Activated CD8-positive, alpha-beta T cell treated with anti-CD3 and anti-CD28 coated beads for 36 hours (primary cell): ENCODE data around the gene PIAS2. TPM values are rescaled to one million over a fixed set of nuclear protein-coding genes. Genes with fewer than 3 reads are reported as not detected.

Experiments used
- ATAC-seq: fragments of 200-7000 bp; cut with Tn5 transposase; one replicate; pipeline ENCODE4 v1.10.0; 2021; ENCODE audit warnings: mild to moderate bottlenecking, moderate library complexity
- CTCF ChIA-PET: fragments of 350-600 bp; sonication (Branson Sonifier 250); formaldehyde crosslinking; loops from one replicate; lab custom pipeline; 2021; ENCODE audit warnings: antibody characterized with exemption; lab: Charles Lee
- POLR2A ChIA-PET: fragments of 350-600 bp; sonication (Branson Sonifier 250); formaldehyde crosslinking; loops from one replicate; lab custom pipeline; 2021; ENCODE audit warnings: antibody characterized with exemption; lab: Charles Lee
- DNase-seq: peaks from one replicate; pipeline ENCODE4 v3.0.0-alpha.2; 2020
- H3K27ac Mint-ChIP-seq: one replicate; pipeline ENCODE4 v1.8.0; 2021; ENCODE audit warnings: mild to moderate bottlenecking, mixed read lengths
- H3K27me3 Mint-ChIP-seq: one replicate; pipeline ENCODE4 v1.8.0; 2021; ENCODE audit warnings: mixed read lengths
- H3K36me3 Mint-ChIP-seq: one replicate; pipeline ENCODE4 v1.8.0; 2021; ENCODE audit warnings: low read depth, mixed read lengths
- H3K4me1 Mint-ChIP-seq: one replicate; pipeline ENCODE4 v1.8.0; 2021; ENCODE audit warnings: low read depth, mixed read lengths
- H3K4me3 Mint-ChIP-seq: one replicate; pipeline ENCODE4 v1.8.0; 2021; ENCODE audit warnings: mild to moderate bottlenecking, moderate library complexity, mixed read lengths
- H3K9me3 Mint-ChIP-seq: one replicate; pipeline ENCODE4 v1.8.0; 2021; ENCODE audit warnings: mixed read lengths
- CTCF ChIP-seq: fragments of 200-600 bp; IDR thresholded peaks from one replicate; pipeline ENCODE4 v1.8.0; 2022; ENCODE audit warnings: antibody characterized with exemption, mild to moderate bottlenecking
- intact Hi-C: fragments of 100-400 bp; cut with micrococcal nuclease; formaldehyde crosslinking; loops from one replicate; pipeline ENCODE4 v1.10.0; 2022
- total RNA-seq, 2 experiments: library from RNA; stranded (reverse); gene quantifications; one replicate each; pipeline ENCODE4 v1.2.3, GENCODE V29; 2021

Gene PIAS2
- total RNA-seq, 2 experiments from 2014 or later = 26.9 to 29.8 TPM

GRCh38 chr18:46793565-46793964 lies 123.7 kb downstream of the PIAS2 start:
- ChIA-PET CTCF (no interaction called here), POLR2A (no interaction called here)
- DNase-seq (no peak), ATAC-seq (no peak)
- Mint-ChIP-seq H3K4me3 (no peak overlapping the region), H3K9me3 (peaks cover 5% of the 10 kb centered on the region), H3K36me3 (no peaks in the 10 kb centered on the region), H3K4me1 (no peaks in the 10 kb centered on the region), H3K27me3 (no peaks in the 10 kb centered on the region), H3K27ac (no peak overlapping the region)
- TF ChIP-seq CTCF = peak; percentile 11
- intact Hi-C loops = no loop called here

GRCh38 chr18:46789088-46789487 lies 128.2 kb downstream of the PIAS2 start:
- ChIA-PET POLR2A (no interaction called here), CTCF (interaction anchor here (1.2 kb wide), 1 partner anchor 25 kb away, joined by 3 read pairs; no protein-coding TSS in a partner anchor)
- no peak for TF ChIP-seq CTCF
- Mint-ChIP-seq H3K27ac (no peak overlapping the region), H3K9me3 (peaks cover 8% of the 10 kb centered on the region), H3K4me3 (no peak overlapping the region), H3K36me3 (no peaks in the 10 kb centered on the region), H3K27me3 (peaks cover 2% of the 10 kb centered on the region), H3K4me1 (no peaks in the 10 kb centered on the region)
- DNase-seq (no peak), ATAC-seq (no peak)
- intact Hi-C loops = no loop called here

- no peak overlapping the region for H3K4me3 Mint-ChIP-seq
- H3K36me3 Mint-ChIP-seq = no peaks in the 10 kb centered on the region
- ChIA-PET CTCF (no interaction called here), POLR2A (no interaction called here)
- H3K4me1 Mint-ChIP-seq = no peaks in the 10 kb centered on the region
- peaks cover 8% of the 10 kb centered on the region for H3K9me3 Mint-ChIP-seq
- DNase-seq = no peak
- TF ChIP-seq CTCF = no peak
- no peak overlapping the region for H3K27ac Mint-ChIP-seq
- intact Hi-C loops = no loop called here
- H3K27me3 Mint-ChIP-seq = peaks cover 2% of the 10 kb centered on the region
- no peak for ATAC-seq
Measured at GRCh38 chr18:46787674-46788073, 129.6 kb downstream of the PIAS2 start.

GRCh38 chr18:46772357-46772756 lies 144.9 kb downstream of the PIAS2 start:
- no peak overlapping the region for H3K4me3 Mint-ChIP-seq
- ATAC-seq (peak; percentile 30), DNase-seq (no peak)
- H3K9me3 Mint-ChIP-seq = no peaks in the 10 kb centered on the region
- peaks cover 3% of the 10 kb centered on the region for H3K27me3 Mint-ChIP-seq
- no peaks in the 10 kb centered on the region for H3K36me3 Mint-ChIP-seq
- H3K4me1 Mint-ChIP-seq = peaks cover 2% of the 10 kb centered on the region
- no peak overlapping the region for H3K27ac Mint-ChIP-seq
- intact Hi-C loops = no loop called here
- CTCF ChIA-PET = no interaction called here
- POLR2A ChIA-PET = no interaction called here
- no peak for TF ChIP-seq CTCF

GRCh38 chr18:46771141-46771540 lies 146.2 kb downstream of the PIAS2 start:
- DNase-seq (no peak), ATAC-seq (no peak)
- TF ChIP-seq CTCF = no peak
- ChIA-PET POLR2A (no interaction called here), CTCF (no interaction called here)
- H3K9me3 Mint-ChIP-seq = no peaks in the 10 kb centered on the region
- no peaks in the 10 kb centered on the region for H3K36me3 Mint-ChIP-seq
- H3K4me1 Mint-ChIP-seq = peaks cover 2% of the 10 kb centered on the region
- H3K27me3 Mint-ChIP-seq = peaks cover 3% of the 10 kb centered on the region
- no peak overlapping the region for H3K27ac Mint-ChIP-seq
- no peak overlapping the region for H3K4me3 Mint-ChIP-seq
- intact Hi-C loops = no loop called here
